GM21576 (cell line): ENCODE data around the gene FGD5.

ENCODE experiments used
- ATAC-seq: cut with Tn5 transposase; IDR thresholded peaks from one replicate; pipeline ENCODE4 v1.9.1; 2021; ENCODE audit warnings: mild to moderate bottlenecking, moderate library complexity; ENCODE audit not compliant: unreplicated experiment

FGD5 gene

DNA sequence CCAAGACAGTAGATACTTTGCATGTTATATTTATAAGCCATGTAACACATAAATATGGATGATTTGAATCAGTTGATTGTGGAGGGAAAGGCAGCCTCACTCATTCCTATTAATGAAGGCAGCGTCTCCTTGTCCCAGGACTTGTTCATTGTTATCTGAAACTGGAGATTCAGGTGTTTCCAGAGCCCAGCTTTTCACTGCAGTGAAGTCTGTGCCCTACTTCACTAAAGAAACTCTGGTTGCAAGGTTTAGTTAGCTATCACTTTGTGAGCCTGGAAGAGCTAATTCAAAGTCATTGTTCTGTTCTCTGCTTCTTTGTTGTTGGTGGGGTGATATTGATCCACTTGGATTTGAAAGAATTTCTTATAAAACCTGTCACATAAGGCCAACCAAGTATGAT, 138.4 kb downstream of the FGD5 start:
- no peak for ATAC-seq

DNA sequence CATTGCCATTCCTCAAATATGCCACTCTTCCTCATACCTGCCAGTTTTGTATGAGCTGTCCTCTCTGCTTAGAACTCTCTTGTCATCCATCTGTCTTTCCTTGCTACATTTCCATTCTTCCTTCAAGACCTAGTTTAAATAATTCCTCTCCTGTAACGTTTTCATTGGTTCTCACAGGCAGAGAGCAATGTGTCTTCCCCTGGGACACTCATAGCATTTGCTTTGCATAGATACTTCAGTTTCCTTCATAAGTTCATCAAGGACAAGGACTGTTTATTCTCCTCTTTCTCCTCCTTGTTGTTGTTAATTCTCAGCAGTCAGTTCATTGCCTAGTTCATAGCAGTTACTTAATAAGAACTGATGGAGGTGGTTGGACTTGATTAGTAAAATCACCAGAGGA, 139.2 kb downstream of the FGD5 start:
- ATAC-seq = no peak

DNA sequence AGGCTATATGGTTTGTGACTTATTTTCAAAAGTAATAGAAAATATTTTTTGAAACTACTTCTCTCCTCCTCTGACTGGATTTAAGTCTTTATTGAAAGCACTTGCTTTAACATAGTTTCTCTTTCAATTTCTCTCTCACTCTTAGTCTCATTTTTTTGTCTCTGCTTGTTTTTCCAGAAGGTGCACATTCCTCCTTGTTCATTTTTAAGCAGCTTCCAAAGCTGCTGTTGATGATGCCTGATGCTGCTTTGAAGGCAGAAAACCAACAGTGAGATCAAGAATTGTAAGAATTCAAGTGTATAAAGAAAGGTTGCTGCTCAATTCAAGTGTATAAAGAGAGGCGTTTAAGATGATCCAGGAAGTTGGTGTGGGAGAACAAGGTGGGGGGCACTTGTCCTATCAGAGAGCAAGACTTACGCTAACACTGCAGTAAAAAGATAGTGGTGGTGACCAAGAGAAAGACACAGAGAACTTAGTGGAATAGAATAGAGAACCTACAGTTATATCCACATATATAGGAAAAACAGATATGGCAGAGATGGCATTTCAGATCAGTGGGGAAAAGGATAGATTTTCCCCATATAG, 140.7 kb downstream of the FGD5 start:
- ATAC-seq = no peak

DNA sequence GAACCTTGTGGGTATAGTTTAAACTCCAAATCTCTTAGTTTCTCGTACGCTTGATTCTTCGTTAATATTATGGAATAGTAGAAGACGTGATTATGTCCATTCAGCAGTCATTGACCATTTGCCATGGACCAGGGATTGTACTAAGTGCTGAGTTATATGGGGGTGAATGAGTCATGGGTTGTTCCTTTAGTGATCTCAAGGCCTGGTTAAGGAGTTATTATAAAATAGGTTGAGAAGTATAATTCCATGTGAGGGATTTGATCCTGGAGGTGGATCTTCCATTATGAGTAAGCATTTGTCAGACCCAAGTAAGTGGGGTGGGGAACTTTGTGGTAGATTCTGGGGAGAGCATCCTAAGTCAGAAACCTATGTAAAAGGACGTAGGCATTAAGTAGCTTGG, 144.0 kb downstream of the FGD5 start:
- no peak for ATAC-seq

DNA sequence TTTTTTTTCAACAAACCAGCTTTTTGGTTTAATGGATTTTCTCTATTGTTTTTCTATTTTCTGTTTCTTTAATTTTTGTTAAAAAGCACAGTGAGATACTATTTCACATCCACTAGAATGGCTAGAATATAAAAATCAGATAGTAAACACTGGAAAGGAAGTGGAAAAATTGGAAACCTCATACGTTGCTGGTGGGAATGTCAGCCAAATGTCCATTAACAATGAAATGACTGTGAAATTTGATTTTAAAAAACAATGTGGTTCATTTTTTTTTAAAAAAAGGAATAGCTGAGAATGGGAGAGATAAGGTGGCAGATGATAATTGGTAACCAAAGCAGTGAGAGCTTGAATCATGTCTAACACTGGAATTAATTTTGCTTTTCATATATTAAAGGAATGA, 148.5 kb downstream of the FGD5 start:
- no peak for ATAC-seq

DNA sequence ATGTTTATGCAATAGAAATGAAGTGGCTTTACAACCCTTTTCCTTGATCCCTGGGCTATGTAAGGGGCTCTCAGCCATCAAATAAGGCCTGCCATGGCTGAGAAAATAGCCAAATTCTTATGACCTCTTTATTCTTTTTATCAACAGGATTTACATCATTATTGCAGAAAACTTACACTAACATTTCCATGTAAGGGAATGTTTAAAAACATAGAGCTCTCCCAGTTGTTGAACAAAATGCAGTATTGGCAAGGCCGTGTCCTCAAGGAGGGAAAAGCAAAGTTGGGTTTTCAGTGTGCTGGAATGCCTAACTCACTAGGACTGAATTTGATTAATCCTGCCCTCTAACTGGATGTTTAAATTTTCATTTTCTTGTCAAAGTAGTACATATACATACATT, 150.9 kb downstream of the FGD5 start:
- no peak for ATAC-seq

DNA sequence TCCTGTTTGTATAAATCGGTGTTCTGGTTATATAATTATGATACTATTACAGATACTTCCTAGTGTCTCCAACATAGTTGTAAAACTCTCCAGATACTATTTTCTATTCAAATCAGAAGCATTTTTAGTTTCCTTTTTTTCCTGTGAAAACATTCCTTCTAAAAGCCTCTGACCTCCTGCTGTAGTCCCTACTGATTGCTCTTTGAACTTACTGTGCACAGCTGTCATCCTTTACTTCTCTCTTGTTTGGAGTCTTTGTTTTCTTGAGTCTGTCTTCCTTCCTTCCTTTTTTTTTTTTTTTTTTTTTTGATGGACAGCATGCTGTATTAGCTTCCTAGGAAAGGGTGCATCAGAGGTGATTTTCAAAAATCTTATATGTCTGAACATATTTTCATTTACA, 157.6 kb downstream of the FGD5 start:
- no peak for ATAC-seq

DNA sequence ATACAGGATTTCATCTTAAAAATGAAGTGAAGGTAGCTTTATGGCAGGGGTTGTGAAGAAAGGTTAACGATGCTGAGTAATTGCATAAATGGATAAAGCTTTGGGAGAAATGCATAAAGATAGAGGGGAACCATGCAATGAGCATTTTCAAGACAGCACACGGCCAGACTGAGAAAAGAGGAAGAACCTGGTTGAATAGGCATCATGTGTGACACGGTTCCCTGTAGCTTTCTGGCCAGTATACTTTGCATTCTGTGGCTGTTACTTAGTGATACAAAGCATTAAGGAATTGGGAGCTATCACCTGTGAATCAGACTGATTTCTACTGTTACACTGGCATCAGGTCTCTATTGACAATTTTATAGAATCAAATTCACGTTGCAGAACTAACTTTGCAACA, 161.9 kb downstream of the FGD5 start:
- ATAC-seq = peak; percentile 72
